ENCODE data around the gene HACD1. TPM values are rescaled to one million over a fixed set of nuclear protein-coding genes. Genes with fewer than 3 reads are reported as not detected.

HACD1 gene
- total RNA-seq: 1.1 and 1.2 TPM in 2 replicates

- DNase-seq: peak; percentile 85
- Mint-ChIP-seq H3K27ac (peak within 1 kb of the TSS; percentile 48), H3K36me3 (ENCODE audit: low read depth) (no peaks in the 10 kb centered on the region), H3K9me3 (no peaks in the 10 kb centered on the region), H3K27me3 (peaks cover 29% of the 10 kb centered on the region), H3K4me3 (peak within 1 kb of the TSS; percentile 88), H3K4me1 (peaks cover 6% of the 10 kb centered on the region)
- intact Hi-C loops (cut with micrococcal nuclease): loop anchor here (1.0 kb wide), 1 partner anchor 27 kb away; the partner anchor contains the start of gene STAM
These were observed at the start of gene HACD1 for GRCh38 chr10:17617031-17617911. HACD1 (minus strand) TSS chr10:17617374; CDS start chr10:17617339, 35 bp downstream.

DNA sequence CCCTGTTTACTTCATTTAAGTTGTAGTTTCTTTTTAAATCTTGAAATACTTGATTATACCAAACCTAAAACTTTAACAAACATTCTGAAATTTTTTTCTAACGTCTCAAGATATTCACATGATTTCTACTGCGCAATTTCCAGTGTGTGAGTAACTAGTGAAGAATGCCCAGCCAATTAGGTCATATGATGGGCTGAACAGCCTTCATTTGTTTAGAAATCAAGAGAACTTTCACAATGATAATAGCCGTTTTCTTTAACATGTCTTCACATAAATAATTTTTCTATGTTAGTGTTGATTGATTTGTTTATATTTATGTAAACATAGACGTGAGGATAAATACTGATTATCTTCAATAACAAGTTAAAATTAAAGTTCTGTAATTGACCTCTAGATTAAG is 48.6 kb upstream of the HACD1 start:
- no peaks in the 10 kb centered on the region for H3K9me3 Mint-ChIP-seq
- H3K4me1 Mint-ChIP-seq: peaks cover 34% of the 10 kb centered on the region
- DNase-seq: no peak
- H3K27me3 Mint-ChIP-seq: no peaks in the 10 kb centered on the region
- no peak overlapping the region for H3K27ac Mint-ChIP-seq
- intact Hi-C loops (cut with micrococcal nuclease): no loop called here
- no peak overlapping the region for H3K4me3 Mint-ChIP-seq
- peaks cover 40% of the 10 kb centered on the region for H3K36me3 Mint-ChIP-seq (ENCODE audit: low read depth)

DNA sequence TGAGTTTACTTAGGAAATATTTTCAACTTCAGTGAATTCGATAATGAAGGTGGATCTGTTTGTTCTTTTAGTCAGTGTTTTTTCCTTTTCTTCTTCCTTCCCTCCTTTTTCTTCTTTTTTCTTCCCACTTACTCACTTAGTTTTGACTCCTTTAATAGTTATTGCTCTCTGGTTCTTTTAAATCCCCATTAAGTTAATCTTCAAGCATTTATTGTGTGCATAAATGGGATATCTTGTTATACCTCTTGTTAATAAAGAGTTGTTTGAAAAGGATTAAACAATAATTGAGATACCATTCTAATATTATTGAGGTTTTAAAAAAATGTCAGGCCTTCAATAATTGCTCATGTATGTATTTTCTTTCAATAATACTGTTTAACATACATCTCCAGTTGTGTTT is 46.3 kb upstream of the HACD1 start:
- peaks cover 39% of the 10 kb centered on the region for H3K36me3 Mint-ChIP-seq (ENCODE audit: low read depth)
- no peak overlapping the region for H3K4me3 Mint-ChIP-seq

DNA sequence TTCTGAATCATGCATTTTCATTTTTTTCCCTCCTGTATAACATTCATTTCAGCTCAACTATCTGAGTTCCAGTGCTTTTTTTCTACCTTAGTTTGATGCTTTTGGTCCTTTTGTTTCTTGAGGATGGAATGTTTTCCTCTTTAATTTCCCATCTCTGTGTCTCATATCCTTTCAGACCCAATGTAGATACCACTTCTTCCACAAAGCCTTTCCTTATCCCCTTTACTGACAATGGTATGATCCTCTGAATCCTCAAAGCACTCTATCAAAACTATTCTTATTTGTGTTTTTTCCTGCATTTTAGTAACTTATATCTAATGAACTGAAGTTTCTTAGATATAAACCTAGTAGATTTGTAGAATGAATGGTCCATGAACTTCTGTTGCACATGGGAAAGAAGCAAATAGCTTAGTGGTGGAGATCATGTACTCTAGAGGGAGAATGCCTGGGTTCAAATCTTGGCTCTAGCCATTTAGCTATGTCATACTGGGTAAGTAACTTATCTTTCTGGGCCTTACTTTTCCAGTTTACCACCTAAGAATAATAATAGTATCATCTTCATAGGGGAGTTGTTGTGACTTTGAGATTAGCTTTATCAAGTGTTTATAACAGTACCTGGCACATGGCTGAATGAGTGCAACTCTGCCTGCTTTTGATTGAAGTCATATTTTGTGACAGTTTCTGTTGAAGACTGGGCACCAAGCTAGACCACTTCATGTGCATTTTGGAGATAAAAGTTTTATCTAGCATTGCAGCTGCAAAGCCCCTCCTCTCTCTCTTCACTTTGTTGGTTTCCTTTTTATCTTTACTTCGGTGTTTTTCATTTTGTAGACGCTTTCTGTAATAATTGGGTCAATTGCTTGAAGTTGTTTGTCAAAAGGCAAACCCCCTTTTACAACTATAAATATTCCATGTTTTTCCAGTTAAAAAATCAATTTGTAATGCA is 45.3 kb upstream of the HACD1 start:
- intact Hi-C loops (cut with micrococcal nuclease): no loop called here
- Mint-ChIP-seq H3K9me3 (no peaks in the 10 kb centered on the region), H3K4me3 (no peak overlapping the region), H3K27me3 (no peaks in the 10 kb centered on the region), H3K36me3 (ENCODE audit: low read depth) (peaks cover 41% of the 10 kb centered on the region), H3K4me1 (peaks cover 23% of the 10 kb centered on the region), H3K27ac (no peak overlapping the region)
- no peak for DNase-seq

More for the DNA sequence above, 46.3 kb upstream of the HACD1 start:
- H3K4me1 Mint-ChIP-seq: peaks cover 24% of the 10 kb centered on the region
- H3K9me3 Mint-ChIP-seq: no peaks in the 10 kb centered on the region
- no peaks in the 10 kb centered on the region for H3K27me3 Mint-ChIP-seq
- no peak for DNase-seq
- H3K27ac Mint-ChIP-seq: no peak overlapping the region
- intact Hi-C loops (cut with micrococcal nuclease): no loop called here

GRCh38 chr10:17661510-17661909 is 44.3 kb upstream of the HACD1 start:
- no peaks in the 10 kb centered on the region for H3K27me3 Mint-ChIP-seq
- DNase-seq: no peak
- H3K27ac Mint-ChIP-seq: no peak overlapping the region
- peaks cover 1% of the 10 kb centered on the region for H3K9me3 Mint-ChIP-seq
- peaks cover 40% of the 10 kb centered on the region for H3K36me3 Mint-ChIP-seq (ENCODE audit: low read depth)
- H3K4me1 Mint-ChIP-seq: peaks cover 28% of the 10 kb centered on the region
- no peak overlapping the region for H3K4me3 Mint-ChIP-seq
- intact Hi-C loops (cut with micrococcal nuclease): no loop called here

DNA sequence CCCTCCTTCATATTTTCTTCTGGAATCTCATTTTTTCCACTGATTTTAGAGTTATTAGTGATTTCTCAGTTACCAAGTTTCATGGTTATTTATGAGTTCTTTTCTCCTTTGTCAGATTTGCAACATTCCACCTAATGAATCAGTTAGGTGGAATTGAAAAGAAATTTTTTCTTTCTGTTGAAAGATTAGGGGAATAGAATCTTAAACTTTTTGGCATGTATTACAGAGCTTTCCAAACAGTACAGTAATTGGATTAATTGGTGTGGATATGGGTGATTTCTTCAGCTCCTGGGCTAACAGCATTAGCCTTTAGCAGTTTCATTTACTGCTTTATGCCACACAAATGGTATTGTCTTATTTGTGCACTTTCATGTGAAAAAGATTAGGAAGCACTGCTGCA is 43.7 kb upstream of the HACD1 start:
- intact Hi-C loops (cut with micrococcal nuclease): no loop called here
- no peak for DNase-seq
- Mint-ChIP-seq H3K27me3 (no peaks in the 10 kb centered on the region), H3K4me3 (no peak overlapping the region), H3K27ac (no peak overlapping the region), H3K36me3 (ENCODE audit: low read depth) (peaks cover 42% of the 10 kb centered on the region), H3K9me3 (peaks cover 4% of the 10 kb centered on the region), H3K4me1 (peaks cover 31% of the 10 kb centered on the region)

DNA sequence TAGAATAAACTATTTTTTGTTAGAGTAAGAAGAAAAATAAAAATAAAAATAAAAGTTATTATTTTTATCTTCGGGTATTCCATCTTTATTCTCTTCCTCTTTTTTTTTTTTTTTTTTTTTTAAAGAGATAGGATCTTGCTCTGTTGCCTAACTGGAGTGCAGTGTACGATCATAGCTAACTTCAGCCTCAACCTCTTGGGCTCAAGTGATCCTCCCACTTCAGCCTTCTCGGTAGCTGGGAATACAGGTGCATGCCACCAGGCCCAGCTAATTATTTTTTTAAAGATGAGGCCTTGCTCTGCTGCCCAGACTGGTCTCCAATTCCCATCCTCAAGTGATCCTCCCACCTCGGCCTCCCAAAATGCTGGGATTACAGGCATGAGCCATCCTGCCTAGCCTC is 42.2 kb upstream of the HACD1 start:
- Mint-ChIP-seq H3K4me3 (no peak overlapping the region), H3K36me3 (ENCODE audit: low read depth) (peaks cover 56% of the 10 kb centered on the region), H3K27me3 (no peaks in the 10 kb centered on the region), H3K27ac (no peak overlapping the region), H3K4me1 (peaks cover 45% of the 10 kb centered on the region), H3K9me3 (peaks cover 7% of the 10 kb centered on the region)
- intact Hi-C loops (cut with micrococcal nuclease): no loop called here
- no peak for DNase-seq

GRCh38 chr10:17657103-17657500 is 39.9 kb upstream of the HACD1 start:
- Mint-ChIP-seq H3K4me3 (no peak overlapping the region), H3K9me3 (peaks cover 17% of the 10 kb centered on the region), H3K4me1 (peaks cover 39% of the 10 kb centered on the region), H3K27ac (no peak overlapping the region), H3K36me3 (ENCODE audit: low read depth) (peaks cover 62% of the 10 kb centered on the region), H3K27me3 (no peaks in the 10 kb centered on the region)
- intact Hi-C loops (cut with micrococcal nuclease): no loop called here
- DNase-seq: no peak

- DNase-seq: peak; percentile 38
- H3K27me3 Mint-ChIP-seq: no peaks in the 10 kb centered on the region
- peaks cover 17% of the 10 kb centered on the region for H3K9me3 Mint-ChIP-seq
- peak overlapping the region; percentile 66 for H3K27ac Mint-ChIP-seq
- H3K4me1 Mint-ChIP-seq: peaks cover 46% of the 10 kb centered on the region
- peaks cover 60% of the 10 kb centered on the region for H3K36me3 Mint-ChIP-seq (ENCODE audit: low read depth)
- H3K4me3 Mint-ChIP-seq: no peak overlapping the region
- intact Hi-C loops (cut with micrococcal nuclease): loop anchor here (1.0 kb wide), 1 partner anchor 9 kb away; no protein-coding TSS in a partner anchor
These were observed 38.5 kb upstream of the HACD1 start for GRCh38 chr10:17655567-17656146.

DNA sequence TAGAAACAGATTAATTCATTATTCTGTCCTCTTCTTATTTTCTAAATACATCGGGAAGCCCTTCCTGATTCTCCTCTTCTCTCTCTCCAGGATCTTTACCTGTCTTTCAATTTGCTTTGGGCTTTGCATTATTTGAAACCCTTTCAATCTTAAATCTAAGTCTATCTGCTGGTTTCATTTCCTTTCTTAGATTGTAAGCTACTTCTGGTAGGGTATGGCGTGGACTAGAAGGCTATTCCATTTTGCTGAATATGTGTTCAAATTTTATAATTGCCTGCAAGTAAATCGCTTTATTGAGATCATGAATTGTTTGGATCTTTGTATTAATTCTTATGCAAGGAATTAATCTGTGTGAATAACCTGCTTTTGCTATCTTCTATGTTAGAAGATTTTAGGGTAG is 37.8 kb upstream of the HACD1 start:
- intact Hi-C loops (cut with micrococcal nuclease): loop anchor here (1.0 kb wide), 1 partner anchor 9 kb away; no protein-coding TSS in a partner anchor
- peaks cover 66% of the 10 kb centered on the region for H3K36me3 Mint-ChIP-seq (ENCODE audit: low read depth)
- peak; percentile 15 for DNase-seq
- peak overlapping the region; percentile 38 for H3K27ac Mint-ChIP-seq
- no peak overlapping the region for H3K4me3 Mint-ChIP-seq
- H3K9me3 Mint-ChIP-seq: peaks cover 17% of the 10 kb centered on the region
- peaks cover 52% of the 10 kb centered on the region for H3K4me1 Mint-ChIP-seq
- no peaks in the 10 kb centered on the region for H3K27me3 Mint-ChIP-seq

GRCh38 chr10:17652585-17652984 is 35.4 kb upstream of the HACD1 start:
- Mint-ChIP-seq H3K27ac (no peak overlapping the region), H3K4me3 (no peak overlapping the region), H3K9me3 (peaks cover 22% of the 10 kb centered on the region), H3K36me3 (ENCODE audit: low read depth) (peaks cover 73% of the 10 kb centered on the region), H3K4me1 (peaks cover 62% of the 10 kb centered on the region), H3K27me3 (no peaks in the 10 kb centered on the region)
- intact Hi-C loops (cut with micrococcal nuclease): no loop called here
- DNase-seq: peak; percentile 24

- Mint-ChIP-seq H3K9me3 (peaks cover 22% of the 10 kb centered on the region), H3K27ac (no peak overlapping the region), H3K27me3 (no peaks in the 10 kb centered on the region), H3K36me3 (ENCODE audit: low read depth) (peaks cover 73% of the 10 kb centered on the region), H3K4me1 (peaks cover 63% of the 10 kb centered on the region), H3K4me3 (no peak overlapping the region)
- DNase-seq: no peak
- intact Hi-C loops (cut with micrococcal nuclease): no loop called here
These were observed 34.7 kb upstream of the HACD1 start for GRCh38 chr10:17651896-17652295.

GRCh38 chr10:17650416-17650815 is 33.2 kb upstream of the HACD1 start:
- peaks cover 18% of the 10 kb centered on the region for H3K9me3 Mint-ChIP-seq
- peaks cover 63% of the 10 kb centered on the region for H3K4me1 Mint-ChIP-seq
- H3K27me3 Mint-ChIP-seq: no peaks in the 10 kb centered on the region
- intact Hi-C loops (cut with micrococcal nuclease): no loop called here
- H3K27ac Mint-ChIP-seq: no peak overlapping the region
- no peak for DNase-seq
- H3K4me3 Mint-ChIP-seq: no peak overlapping the region
- H3K36me3 Mint-ChIP-seq (ENCODE audit: low read depth): peaks cover 70% of the 10 kb centered on the region

All from activated CD4-positive, alpha-beta T cell treated with anti-CD3 and anti-CD28 coated beads, Interleukin-2, amount 10 ng/mL, durations not matched to agents 24 days and 14 days (primary cell).